ENCODE measurements around the gene RYK.

RYK gene

GRCh38 chr3:134250717-134251220 lies at the start of gene RYK:
Gene RYK (minus strand): TSS chr3:134250859. CDS start chr3:134250654, 205 bp downstream.
- TF ChIP-seq ZNF274 (IDR thresholded peaks at IDR 0.05; ENCODE audit: low read depth, low read length) = no peak

GRCh38 chr3:134299888-134300206 lies 49.2 kb upstream of the RYK start:
- no peak overlapping the region for H3K4me3 ChIP-seq (ENCODE audit: low read length)
- TF ChIP-seq ZNF274 (IDR thresholded peaks at IDR 0.05; ENCODE audit: low read depth, low read length) = no peak

More at GRCh38 chr3:134250717-134251220, at the start of gene RYK:
- H3K4me3 ChIP-seq (ENCODE audit: low read length) = peak within 1 kb of the TSS; percentile 84

DNA sequence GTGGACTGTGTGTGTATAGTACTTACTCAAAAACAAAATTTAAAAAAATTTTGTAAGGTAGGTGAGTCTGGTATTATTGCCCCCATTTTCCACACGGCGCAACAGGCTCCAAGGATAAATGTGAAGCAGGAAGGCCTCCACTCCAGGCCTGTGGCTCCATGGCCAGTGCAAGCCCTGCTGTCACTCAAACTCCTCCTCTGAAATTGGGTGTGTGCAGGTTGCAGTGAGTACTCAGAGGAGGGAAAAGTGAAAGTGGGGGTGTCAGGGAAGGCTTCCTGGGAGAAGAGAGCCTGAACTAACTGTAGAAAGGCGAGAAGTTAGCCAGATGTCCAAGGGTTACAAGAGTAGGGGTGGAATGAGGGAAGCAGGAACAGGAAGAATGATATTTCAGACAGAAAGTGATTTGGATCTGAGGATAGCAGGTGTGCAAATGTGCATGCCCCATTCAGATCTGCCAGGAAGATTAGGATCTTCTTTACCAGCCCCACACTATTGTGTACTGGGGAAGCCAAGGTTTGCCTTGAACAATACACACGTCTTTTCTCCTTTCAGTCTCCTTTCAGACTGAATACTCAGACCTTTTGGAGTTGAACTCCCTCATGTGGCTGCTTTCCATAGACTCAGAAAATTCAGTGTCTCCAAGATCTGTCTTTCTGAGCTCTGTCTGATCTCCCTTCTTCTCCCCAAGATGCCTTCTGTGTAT lies 48.7 kb upstream of the RYK start:
- H3K4me3 ChIP-seq (ENCODE audit: low read length) = no peak overlapping the region
- TF ChIP-seq ZNF274 (IDR thresholded peaks at IDR 0.05; ENCODE audit: low read depth, low read length) = no peak

- TF ChIP-seq ZNF274 (IDR thresholded peaks at IDR 0.05; ENCODE audit: low read depth, low read length) = no peak
- H3K4me3 ChIP-seq (ENCODE audit: low read length) = no peak overlapping the region
Measured at GRCh38 chr3:134298249-134298648, 47.6 kb upstream of the RYK start.

DNA sequence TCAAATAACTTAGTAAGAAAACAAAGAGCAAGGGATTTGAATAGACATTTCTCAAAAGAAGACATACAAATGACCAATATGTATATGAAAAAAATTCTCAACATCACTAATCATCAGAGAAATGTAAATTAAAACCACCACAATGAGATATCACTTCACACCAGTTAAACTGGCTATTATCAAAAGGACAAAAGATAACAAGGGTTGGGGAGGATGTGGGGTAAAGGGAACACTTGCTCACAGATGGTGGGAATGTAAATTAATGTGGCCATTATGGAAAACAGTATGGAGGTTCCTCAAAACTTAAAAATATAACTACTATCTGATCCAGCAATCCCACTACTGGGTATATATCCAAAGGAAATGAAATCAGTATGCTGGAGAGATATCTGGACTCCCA lies 46.0 kb upstream of the RYK start:
- H3K4me3 ChIP-seq (ENCODE audit: low read length) = no peak overlapping the region
- no peak for TF ChIP-seq ZNF274 (IDR thresholded peaks at IDR 0.05; ENCODE audit: low read depth, low read length)

- no peak overlapping the region for H3K4me3 ChIP-seq (ENCODE audit: low read length)
- no peak for TF ChIP-seq ZNF274 (IDR thresholded peaks at IDR 0.05; ENCODE audit: low read depth, low read length)
Measured at GRCh38 chr3:134295930-134296329, 45.3 kb upstream of the RYK start.

GRCh38 chr3:134294302-134295280 lies 43.9 kb upstream of the RYK start:
- TF ChIP-seq ZNF274 (IDR thresholded peaks at IDR 0.05; ENCODE audit: low read depth, low read length) = no peak

DNA sequence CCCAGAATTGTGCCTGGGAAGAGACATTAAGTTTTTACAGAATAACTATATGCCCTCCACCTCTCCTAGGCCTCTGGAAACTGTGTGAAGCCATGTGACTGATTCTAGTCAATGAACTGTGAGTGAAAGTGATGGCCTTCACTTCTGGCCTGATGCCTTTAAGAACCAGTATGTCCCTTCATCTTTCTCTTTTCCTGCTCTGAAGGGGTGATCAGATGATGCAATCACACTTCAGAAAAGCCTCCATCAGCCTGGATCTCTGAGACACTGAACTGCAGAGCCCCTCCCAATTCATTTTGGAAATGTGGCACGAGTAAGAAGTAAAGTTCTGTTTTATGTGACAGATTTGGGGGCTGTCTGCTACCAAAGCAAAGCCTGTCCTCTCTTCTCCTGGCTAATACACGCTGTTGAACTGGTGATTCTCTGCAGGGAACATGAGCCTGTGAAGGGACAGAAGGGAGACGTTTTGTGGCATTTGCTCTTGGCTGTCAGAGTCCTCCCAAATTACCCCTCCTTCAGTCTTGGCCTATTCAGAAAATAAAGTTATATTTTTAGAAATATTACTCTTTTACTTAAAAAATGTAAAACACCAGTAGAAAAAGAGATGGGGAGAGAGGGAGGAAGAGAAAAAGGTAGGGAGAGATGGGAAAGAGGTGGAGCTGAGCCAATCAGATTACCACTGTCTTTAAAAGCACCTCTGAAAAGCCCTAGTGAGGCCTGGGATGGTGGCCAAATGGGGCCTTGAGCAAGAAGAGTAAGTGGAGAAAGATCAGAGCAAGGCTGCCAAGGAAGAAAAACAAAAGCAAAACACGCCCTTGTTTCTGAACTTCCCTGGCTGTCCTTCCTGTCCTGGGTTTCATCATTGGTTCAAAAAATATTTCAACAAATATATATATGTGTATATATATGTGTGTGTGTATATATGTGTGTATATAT lies 40.9 kb upstream of the RYK start:
- no peak for TF ChIP-seq ZNF274 (IDR thresholded peaks at IDR 0.05; ENCODE audit: low read depth, low read length)
- H3K4me3 ChIP-seq (ENCODE audit: low read length) = no peak overlapping the region

More at GRCh38 chr3:134294302-134295280, 43.9 kb upstream of the RYK start:
- H3K4me3 ChIP-seq (ENCODE audit: low read length) = no peak overlapping the region; the same call in 1 of the 2 replicates

- H3K4me3 ChIP-seq (ENCODE audit: low read length) = no peak overlapping the region
- TF ChIP-seq ZNF274 (IDR thresholded peaks at IDR 0.05; ENCODE audit: low read depth, low read length) = no peak
Measured at GRCh38 chr3:134287512-134287911, 36.9 kb upstream of the RYK start.

DNA sequence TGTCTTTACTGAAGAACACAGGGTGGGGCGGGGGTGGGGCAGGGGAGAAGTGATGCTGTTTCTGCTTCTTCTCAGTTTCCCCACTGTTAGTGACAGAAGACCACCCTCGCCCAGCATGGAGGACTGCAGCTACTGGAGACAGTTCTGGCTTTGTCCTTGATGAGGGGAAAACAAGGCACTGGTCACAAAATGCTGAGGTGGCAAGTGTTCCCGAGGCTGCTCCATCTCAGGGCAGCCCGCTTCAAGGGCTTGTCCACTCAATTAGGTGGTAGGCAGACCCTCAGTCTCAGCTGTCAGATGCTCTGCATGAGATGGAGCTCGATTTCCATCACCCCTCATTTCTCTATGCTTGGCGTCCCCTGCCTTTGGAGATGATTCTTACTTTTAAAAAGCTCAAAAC lies 33.8 kb upstream of the RYK start:
- H3K4me3 ChIP-seq (ENCODE audit: low read length) = no peak overlapping the region
- no peak for TF ChIP-seq ZNF274 (IDR thresholded peaks at IDR 0.05; ENCODE audit: low read depth, low read length)

- H3K4me3 ChIP-seq (ENCODE audit: low read length) = no peak overlapping the region
- TF ChIP-seq ZNF274 (IDR thresholded peaks at IDR 0.05; ENCODE audit: low read depth, low read length) = no peak
Measured at GRCh38 chr3:134282659-134283047, 32.0 kb upstream of the RYK start.

GRCh38 chr3:134281912-134282658 lies 31.4 kb upstream of the RYK start:
- H3K4me3 ChIP-seq (ENCODE audit: low read length) = no peak overlapping the region
- TF ChIP-seq ZNF274 (IDR thresholded peaks at IDR 0.05; ENCODE audit: low read depth, low read length) = no peak

- H3K4me3 ChIP-seq (ENCODE audit: low read length) = no peak overlapping the region
- no peak for TF ChIP-seq ZNF274 (IDR thresholded peaks at IDR 0.05; ENCODE audit: low read depth, low read length)
Measured at GRCh38 chr3:134279466-134279865, 28.8 kb upstream of the RYK start.
